ENCODE data around the gene TBC1D12.

The TBC1D12 gene

DNA sequence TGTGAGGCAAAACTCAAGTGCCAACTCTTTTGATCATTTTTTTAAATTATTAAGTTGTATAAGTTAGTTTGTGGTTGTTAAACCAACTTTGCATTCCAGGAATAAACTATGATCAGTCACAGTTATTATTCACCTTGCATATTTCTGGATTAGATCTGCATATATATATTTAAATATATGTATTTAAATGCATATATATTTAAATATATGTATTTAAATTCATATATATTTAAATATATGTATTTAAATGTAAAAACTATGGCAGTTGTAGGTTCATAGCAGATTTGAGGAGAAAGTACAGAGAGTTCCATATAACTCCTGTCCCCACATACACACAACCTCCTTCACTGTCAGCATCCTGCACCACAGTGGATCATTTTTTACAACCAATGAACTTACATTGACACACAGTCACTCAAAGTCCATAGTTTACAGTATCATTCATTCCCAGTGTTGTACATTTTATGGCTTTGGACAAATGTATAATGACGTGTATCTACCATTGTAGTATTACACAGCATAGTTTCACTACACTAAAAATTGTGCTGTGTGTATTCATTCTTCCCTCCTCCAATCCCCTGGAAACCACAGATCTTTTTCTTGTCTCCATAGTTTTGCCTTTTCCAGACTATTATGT, 49.7 kb downstream of the TBC1D12 start:
- H3K27ac ChIP-seq: no peak overlapping the region
- TF ChIP-seq ZFX (IDR thresholded peaks at IDR 0.05; ENCODE audit: borderline replicate concordance) (no peak), CTCF (IDR thresholded peaks at IDR 0.05) (no peak)

- no peak for TF ChIP-seq ZFX (IDR thresholded peaks at IDR 0.05; ENCODE audit: borderline replicate concordance)
- no peak for TF ChIP-seq CTCF (IDR thresholded peaks at IDR 0.05)
- H3K27ac ChIP-seq: no peak overlapping the region
Measured at GRCh38 chr10:94456942-94457341, 54.6 kb downstream of the TBC1D12 start.

DNA sequence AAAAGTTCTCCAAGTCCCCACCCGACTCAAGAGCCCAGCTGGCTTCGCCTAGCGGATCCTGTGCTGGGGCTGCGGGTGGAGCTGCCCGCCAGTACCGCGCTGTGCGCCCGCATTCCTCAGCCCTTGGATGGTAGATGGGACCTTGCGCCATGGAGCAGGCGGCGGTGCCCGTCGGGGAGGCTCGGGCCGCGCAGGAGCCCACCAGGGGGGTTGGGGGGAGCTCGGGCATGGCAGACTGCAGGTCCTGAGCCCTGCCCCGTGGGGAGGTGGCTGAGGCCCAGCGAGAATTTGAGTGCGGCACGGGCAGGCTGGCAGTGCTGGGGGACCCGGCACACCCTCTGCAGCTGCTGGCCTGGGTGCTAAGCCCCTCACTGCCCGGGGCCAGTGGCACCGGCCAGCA, 57.0 kb downstream of the TBC1D12 start:
- TF ChIP-seq CTCF (IDR thresholded peaks at IDR 0.05): no peak
- TF ChIP-seq ZFX (IDR thresholded peaks at IDR 0.05; ENCODE audit: borderline replicate concordance): no peak
- no peak overlapping the region for H3K27ac ChIP-seq

GRCh38 chr10:94461503-94461902, 59.2 kb downstream of the TBC1D12 start:
- no peak overlapping the region for H3K27ac ChIP-seq
- no peak for TF ChIP-seq CTCF (IDR thresholded peaks at IDR 0.05)
- no peak for TF ChIP-seq ZFX (IDR thresholded peaks at IDR 0.05; ENCODE audit: borderline replicate concordance)

DNA sequence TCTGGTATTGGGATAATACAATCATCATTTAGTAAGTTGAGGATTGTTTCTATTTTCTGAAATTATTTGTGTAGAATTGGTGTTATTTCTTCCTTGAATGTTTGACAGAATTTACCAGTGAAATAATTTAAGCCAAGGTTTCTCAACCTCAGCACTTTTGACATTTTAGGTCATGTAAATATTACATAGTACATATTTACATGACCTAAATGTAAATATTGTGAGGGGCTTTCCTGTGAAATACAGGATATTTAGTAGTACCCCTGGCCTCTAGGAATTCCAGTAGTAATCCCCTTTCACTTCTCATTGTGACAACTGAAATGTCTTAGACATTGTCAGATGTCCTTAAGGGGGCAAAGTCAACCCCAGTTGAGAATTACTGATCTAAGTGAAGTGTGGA, 59.8 kb downstream of the TBC1D12 start:
- TF ChIP-seq ZFX (IDR thresholded peaks at IDR 0.05; ENCODE audit: borderline replicate concordance) (no peak), CTCF (IDR thresholded peaks at IDR 0.05) (no peak)
- H3K27ac ChIP-seq: no peak overlapping the region

DNA sequence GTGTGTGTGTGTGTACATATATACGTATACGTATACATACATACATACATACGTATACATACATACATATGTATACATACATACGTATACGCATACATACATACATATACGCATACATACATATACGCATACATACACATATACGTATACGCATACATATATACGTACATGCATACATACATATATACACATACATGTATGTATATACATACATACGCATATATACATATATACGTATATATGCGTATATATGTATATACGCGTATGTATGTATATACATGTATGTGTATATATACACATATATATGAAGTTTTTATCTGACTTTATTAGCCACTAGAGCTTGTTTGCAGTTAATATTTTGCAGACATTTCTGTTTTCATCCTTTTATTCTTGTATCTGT, 63.3 kb downstream of the TBC1D12 start:
- no peak overlapping the region for H3K27ac ChIP-seq
- no peak for TF ChIP-seq ZFX (IDR thresholded peaks at IDR 0.05; ENCODE audit: borderline replicate concordance)
- TF ChIP-seq CTCF (IDR thresholded peaks at IDR 0.05): no peak

GRCh38 chr10:94481410-94481809, 79.1 kb downstream of the TBC1D12 start:
- H3K27ac ChIP-seq: no peak overlapping the region
- TF ChIP-seq ZFX (IDR thresholded peaks at IDR 0.05; ENCODE audit: borderline replicate concordance) (no peak), CTCF (IDR thresholded peaks at IDR 0.05) (no peak)
